Daoy (cell line): ENCODE data around the gene HDAC11. TPM values are rescaled to one million over a fixed set of nuclear protein-coding genes. Genes with fewer than 3 reads are reported as not detected.

Experiments used
- DNase-seq: peaks from one replicate; pipeline ENCODE4 v3.0.0-alpha.2; 2015; ENCODE audit warnings: low read depth
- total RNA-seq: library from RNA; depleted of rRNA; stranded (reverse); fragments of >200 nt; shearing (Covaris generic); gene quantifications from 2 replicates; pipeline ENCODE4 v1.2.3, GENCODE V29; 2014

HDAC11 gene
- total RNA-seq, 1 experiment from 2014 or later: 1.9 TPM

- DNase-seq: no peak
Observed at GRCh38 chr3:13541691-13542090, 61.6 kb downstream of the HDAC11 start.

GRCh38 chr3:13542142-13542541, 62.0 kb downstream of the HDAC11 start:
- no peak for DNase-seq

GRCh38 chr3:13543253-13543652, 63.1 kb downstream of the HDAC11 start:
- peak; percentile 74 for DNase-seq

- DNase-seq: peak; percentile 73
Observed at GRCh38 chr3:13544293-13544831, 64.3 kb downstream of the HDAC11 start.

GRCh38 chr3:13544951-13545651, 65.0 kb downstream of the HDAC11 start:
- no peak for DNase-seq

- no peak for DNase-seq
Observed at GRCh38 chr3:13545952-13546454, 65.9 kb downstream of the HDAC11 start.

GRCh38 chr3:13546667-13547171, 66.6 kb downstream of the HDAC11 start:
- peak; percentile 43 for DNase-seq

GRCh38 chr3:13547591-13548371, 67.7 kb downstream of the HDAC11 start:
- DNase-seq: no peak

- peak; percentile 64 for DNase-seq
Observed at GRCh38 chr3:13548696-13549622, 68.9 kb downstream of the HDAC11 start, which contains the start of gene FBLN2. Gene FBLN2, plus strand, starts transcription at chr3:13549125. Its CDS starts 21,231 bp downstream, at chr3:13570356.

- no peak for DNase-seq
Observed at GRCh38 chr3:13549623-13550422, 69.7 kb downstream of the HDAC11 start.

- DNase-seq: no peak
Observed at GRCh38 chr3:13550423-13550690, 70.3 kb downstream of the HDAC11 start.

- no peak for DNase-seq
Observed at GRCh38 chr3:13550791-13551360, 70.8 kb downstream of the HDAC11 start.

GRCh38 chr3:13552857-13553652, 72.9 kb downstream of the HDAC11 start:
- no peak for DNase-seq

GRCh38 chr3:13553686-13554085, 73.6 kb downstream of the HDAC11 start:
- DNase-seq: no peak

GRCh38 chr3:13555753-13556152, 75.6 kb downstream of the HDAC11 start:
- no peak for DNase-seq
